ENCODE results near the gene UBP1.
"Not testable (repeated sequence)": the region's sequence is repeated elsewhere in the genome, so short reads cannot be mapped to it uniquely, and the experiment has no call there.

UBP1 gene, protein sequence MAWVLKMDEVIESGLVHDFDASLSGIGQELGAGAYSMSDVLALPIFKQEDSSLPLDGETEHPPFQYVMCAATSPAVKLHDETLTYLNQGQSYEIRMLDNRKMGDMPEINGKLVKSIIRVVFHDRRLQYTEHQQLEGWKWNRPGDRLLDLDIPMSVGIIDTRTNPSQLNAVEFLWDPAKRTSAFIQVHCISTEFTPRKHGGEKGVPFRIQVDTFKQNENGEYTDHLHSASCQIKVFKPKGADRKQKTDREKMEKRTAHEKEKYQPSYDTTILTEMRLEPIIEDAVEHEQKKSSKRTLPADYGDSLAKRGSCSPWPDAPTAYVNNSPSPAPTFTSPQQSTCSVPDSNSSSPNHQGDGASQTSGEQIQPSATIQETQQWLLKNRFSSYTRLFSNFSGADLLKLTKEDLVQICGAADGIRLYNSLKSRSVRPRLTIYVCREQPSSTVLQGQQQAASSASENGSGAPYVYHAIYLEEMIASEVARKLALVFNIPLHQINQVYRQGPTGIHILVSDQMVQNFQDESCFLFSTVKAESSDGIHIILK

DNA sequence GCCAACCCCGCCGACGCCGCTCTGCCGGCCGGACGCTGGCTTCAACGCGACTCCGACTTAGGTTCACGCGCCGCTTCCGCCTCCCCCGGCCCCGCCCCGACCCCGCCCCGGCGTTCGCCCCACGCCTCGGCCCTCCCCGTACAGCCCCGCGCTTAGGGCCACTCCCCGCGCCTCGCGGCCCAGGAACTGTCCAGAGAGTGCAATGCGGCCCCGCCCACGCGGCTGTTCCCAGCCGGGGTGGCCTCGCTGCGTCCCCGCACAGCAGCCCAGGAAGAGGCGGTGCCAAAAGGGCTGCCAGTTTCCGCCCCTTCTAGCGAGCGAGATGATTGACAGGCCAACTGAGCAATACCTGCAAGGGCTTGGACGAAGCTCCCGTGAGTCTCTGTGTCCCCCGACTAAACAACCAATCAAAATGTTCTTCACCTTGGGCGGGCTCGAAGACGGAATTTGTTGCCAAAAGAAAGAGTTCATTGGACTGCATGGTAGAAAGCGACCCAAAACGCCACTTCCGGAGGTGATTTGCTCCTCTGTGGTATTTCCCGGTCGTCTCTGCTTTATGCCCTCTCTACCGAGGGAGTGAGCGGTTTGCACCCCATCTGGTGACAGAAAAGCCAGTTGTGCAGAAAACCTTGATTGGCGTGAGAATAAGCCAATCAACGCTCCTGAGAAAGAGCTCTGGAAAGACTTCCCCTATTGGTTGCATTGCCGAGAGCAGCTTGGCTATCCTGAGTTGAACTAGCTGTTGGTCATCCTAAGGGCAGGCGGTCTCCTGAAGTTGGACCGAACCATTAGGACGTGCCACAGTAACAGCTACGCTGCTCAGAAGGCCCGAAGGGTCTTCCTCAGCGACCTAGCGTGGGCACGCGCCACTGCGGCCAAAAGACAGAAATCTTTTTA lies at the start of gene UBP1:
Gene UBP1 (minus strand): TSS at position 78 of the 897 bp plus-strand sequence. CDS start 557 bp downstream, outside the sequence.
- peaks cover 30% of the 10 kb centered on the region for H3K36me3 Mint-ChIP-seq (ENCODE audit: low read depth)
- peak within 1 kb of the TSS; percentile 100 for H3K4me3 Mint-ChIP-seq
- peak within 1 kb of the TSS; percentile 100 for H3K27ac Mint-ChIP-seq
- H3K4me1 Mint-ChIP-seq (ENCODE audit: low read depth), result peaks cover 43% of the 10 kb centered on the region
- no peaks in the 10 kb centered on the region for H3K27me3 Mint-ChIP-seq
- H3K9me3 Mint-ChIP-seq, result no peaks in the 10 kb centered on the region
- DNase-seq, result peak; percentile 98

DNA sequence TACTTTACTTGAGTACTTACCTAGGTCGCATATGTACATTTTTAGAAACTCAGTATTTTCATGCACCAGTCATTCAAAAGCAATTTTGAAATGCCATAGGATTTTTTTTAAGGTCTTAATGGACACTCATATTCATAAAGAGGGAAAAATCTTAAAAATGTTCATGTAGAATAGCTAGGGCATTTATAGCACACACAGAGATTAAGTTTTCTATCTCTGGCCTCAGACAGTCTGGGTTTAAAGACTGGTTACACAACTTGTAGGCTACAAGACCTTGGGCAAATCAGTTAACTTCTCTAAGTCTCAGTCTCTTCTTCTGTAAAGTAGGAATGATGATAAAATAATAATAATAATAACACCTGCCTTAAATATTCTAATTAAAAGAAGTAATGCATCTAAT lies 48.5 kb upstream of the UBP1 start:
- Mint-ChIP-seq H3K36me3 (ENCODE audit: low read depth) (peaks cover 3% of the 10 kb centered on the region), H3K4me1 (ENCODE audit: low read depth) (no peaks in the 10 kb centered on the region), H3K27ac (no peak overlapping the region), H3K9me3 (peaks cover 3% of the 10 kb centered on the region), H3K4me3 (no peak overlapping the region), H3K27me3 (no peaks in the 10 kb centered on the region)
- no peak for DNase-seq

DNA sequence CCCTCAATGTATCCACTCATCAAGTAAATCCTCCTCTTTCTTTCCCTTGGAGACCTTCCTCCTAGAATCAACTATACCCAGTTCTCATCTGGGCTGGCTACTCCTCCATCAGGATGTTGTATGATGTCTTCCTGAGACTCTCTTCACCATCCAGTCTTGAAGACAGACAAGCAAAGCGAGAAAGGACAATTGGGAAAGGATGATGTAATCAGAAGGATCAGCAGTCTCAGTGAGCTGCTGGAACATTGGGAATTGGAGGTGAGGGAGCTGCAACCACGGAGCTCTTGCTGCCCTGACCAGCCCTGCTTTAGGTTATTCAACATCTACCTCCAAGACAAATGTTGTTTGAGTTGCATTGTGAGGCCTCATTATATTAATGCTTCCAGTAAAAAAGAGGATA lies 48.0 kb upstream of the UBP1 start:
- Mint-ChIP-seq H3K4me1 (ENCODE audit: low read depth) (no peaks in the 10 kb centered on the region), H3K27me3 (no peaks in the 10 kb centered on the region), H3K36me3 (ENCODE audit: low read depth) (peaks cover 3% of the 10 kb centered on the region), H3K4me3 (no peak overlapping the region), H3K9me3 (peaks cover 3% of the 10 kb centered on the region), H3K27ac (no peak overlapping the region)
- DNase-seq, result no peak

DNA sequence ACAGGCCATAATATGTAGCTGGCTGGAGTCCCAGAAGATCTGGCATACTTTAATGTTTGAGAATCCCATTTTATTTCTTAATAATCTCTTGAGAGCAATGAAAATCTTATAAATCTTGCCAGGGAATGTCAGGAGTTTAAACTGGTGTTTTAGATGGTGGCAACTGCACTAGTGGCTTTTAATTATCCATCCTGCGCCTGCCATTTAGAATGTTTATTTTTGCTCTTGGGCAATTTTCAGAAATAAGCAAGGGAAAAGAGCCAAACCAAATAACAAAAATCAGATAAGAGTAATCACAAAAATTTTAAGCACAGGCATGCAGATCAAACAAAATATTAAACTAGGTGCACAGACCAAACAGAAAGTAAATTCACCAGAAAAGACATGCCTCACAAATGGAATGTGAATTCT lies 41.9 kb upstream of the UBP1 start:
- peaks cover 6% of the 10 kb centered on the region for H3K9me3 Mint-ChIP-seq
- no peak overlapping the region for H3K27ac Mint-ChIP-seq
- no peaks in the 10 kb centered on the region for H3K27me3 Mint-ChIP-seq
- H3K36me3 Mint-ChIP-seq (ENCODE audit: low read depth), result no peaks in the 10 kb centered on the region
- H3K4me1 Mint-ChIP-seq (ENCODE audit: low read depth), result no peaks in the 10 kb centered on the region
- no peak for DNase-seq
- H3K4me3 Mint-ChIP-seq, result no peak overlapping the region

DNA sequence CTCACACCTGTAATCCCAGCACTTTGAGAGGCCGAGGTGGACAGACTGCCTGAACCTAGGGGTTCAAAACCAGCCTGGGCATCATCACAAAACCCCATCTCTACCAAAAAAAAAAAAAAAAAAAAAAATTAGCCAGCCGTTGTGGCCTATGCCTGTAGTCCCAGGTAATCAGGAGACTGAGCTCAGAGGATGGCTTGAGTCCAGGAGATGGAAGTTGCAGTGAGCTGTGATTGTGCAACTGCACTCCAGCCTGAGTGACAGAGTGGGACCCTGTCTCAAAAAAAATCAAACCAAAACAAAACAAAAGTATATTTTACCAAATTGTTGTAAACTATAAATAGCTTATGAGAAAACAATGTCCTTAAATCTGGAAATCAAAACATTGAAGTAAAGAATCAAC lies 34.7 kb upstream of the UBP1 start:
- Mint-ChIP-seq H3K27me3 (no peaks in the 10 kb centered on the region), H3K9me3 (no peaks in the 10 kb centered on the region), H3K4me3 (no peak overlapping the region), H3K36me3 (ENCODE audit: low read depth) (no peaks in the 10 kb centered on the region), H3K4me1 (ENCODE audit: low read depth) (no peaks in the 10 kb centered on the region), H3K27ac (no peak overlapping the region)
- DNase-seq, result no peak

DNA sequence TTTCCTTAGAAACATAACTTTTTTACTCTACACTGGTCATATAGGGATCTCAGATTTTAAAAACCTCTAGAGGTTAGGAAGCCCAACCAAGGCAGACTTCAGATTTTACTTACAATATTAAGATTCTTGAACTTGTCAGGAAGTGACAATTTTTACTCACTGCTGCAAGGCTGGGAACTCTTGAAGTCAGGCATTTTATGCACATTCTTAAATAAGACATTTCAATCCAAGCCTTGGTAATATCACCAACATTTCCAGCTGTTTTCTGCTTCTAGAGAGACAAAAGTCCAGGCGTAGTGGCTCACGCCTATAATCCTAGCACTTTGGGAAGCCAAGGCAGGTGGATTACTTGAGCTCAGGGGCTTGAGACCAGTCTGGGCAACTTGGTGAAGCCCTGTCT lies 33.6 kb upstream of the UBP1 start:
- Mint-ChIP-seq H3K27ac (no peak overlapping the region), H3K36me3 (ENCODE audit: low read depth) (no peaks in the 10 kb centered on the region), H3K4me1 (ENCODE audit: low read depth) (no peaks in the 10 kb centered on the region), H3K27me3 (no peaks in the 10 kb centered on the region), H3K9me3 (no peaks in the 10 kb centered on the region), H3K4me3 (no peak overlapping the region)
- DNase-seq, result no peak

DNA sequence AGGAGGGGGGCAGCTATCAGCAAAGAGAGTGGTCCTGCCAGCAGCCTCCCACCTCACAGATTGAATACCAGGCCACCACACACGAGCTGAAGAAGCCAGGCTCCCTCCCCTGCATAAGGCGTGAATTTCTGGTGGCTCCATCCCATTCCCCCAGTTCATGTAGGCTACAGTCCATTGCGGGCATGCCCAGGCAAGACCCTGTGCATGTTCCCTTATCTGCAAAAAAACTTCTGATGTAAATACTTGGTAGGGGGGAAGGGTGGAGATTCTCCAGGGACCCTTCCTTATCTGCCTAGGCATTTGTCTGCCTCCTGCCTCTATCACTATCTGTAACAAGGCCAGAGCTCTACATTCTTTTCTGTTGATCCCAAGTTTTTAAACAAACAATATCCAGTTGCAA lies 27.6 kb upstream of the UBP1 start:
- H3K4me3 Mint-ChIP-seq, result no peak overlapping the region
- peaks cover 13% of the 10 kb centered on the region for H3K36me3 Mint-ChIP-seq (ENCODE audit: low read depth)
- peaks cover 2% of the 10 kb centered on the region for H3K9me3 Mint-ChIP-seq
- no peak overlapping the region for H3K27ac Mint-ChIP-seq
- no peaks in the 10 kb centered on the region for H3K27me3 Mint-ChIP-seq
- no peak for DNase-seq
- H3K4me1 Mint-ChIP-seq (ENCODE audit: low read depth), result no peaks in the 10 kb centered on the region

DNA sequence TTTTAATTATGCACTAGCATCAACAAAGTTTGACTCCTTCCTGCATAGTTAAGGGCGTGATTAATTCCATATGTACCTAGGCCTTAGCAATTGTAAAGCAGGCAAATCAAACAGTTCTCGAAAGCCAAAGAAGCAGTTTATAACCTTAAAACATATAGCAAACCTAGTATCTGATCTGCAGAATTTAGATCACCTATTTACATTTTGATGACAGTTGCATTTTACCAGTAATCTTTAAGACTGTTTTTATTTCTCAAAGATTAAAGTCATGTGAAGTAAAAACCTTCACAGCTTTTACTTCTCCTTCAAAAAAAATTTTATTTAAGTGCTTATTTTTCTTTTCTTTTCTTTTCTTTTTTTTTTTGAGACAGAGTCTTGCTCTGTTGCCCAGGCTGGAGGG lies 20.9 kb upstream of the UBP1 start:
- H3K4me1 Mint-ChIP-seq (ENCODE audit: low read depth), result no peaks in the 10 kb centered on the region
- no peak overlapping the region for H3K4me3 Mint-ChIP-seq
- no peaks in the 10 kb centered on the region for H3K27me3 Mint-ChIP-seq
- no peak for DNase-seq
- H3K9me3 Mint-ChIP-seq, result peaks cover 15% of the 10 kb centered on the region
- no peak overlapping the region for H3K27ac Mint-ChIP-seq
- H3K36me3 Mint-ChIP-seq (ENCODE audit: low read depth), result peaks cover 17% of the 10 kb centered on the region

DNA sequence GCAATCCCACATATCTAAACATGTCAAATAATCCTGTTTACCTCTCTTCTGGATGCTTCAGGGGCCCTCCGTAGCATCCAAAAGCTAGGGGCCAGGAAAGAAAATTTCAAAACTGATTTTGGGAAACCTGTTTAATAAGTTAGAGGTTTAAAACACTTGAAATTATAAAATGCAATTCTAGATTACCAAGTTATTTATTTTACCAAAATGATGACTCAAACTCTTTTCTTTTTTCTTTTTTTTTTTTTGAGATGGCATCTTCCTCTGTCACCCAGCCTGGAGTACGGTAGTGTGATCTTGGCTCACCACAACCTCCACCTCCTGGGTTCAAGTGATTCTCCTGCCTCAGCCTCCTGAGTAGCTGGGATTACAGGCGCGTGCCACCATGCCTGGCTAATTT lies 19.4 kb upstream of the UBP1 start:
- H3K27ac Mint-ChIP-seq; H3K4me3 Mint-ChIP-seq; DNase-seq; H3K4me1 Mint-ChIP-seq (ENCODE audit: low read depth); H3K27me3 Mint-ChIP-seq: not testable (repeated sequence)
- peaks cover 15% of the 10 kb centered on the region for H3K9me3 Mint-ChIP-seq
- peaks cover 17% of the 10 kb centered on the region for H3K36me3 Mint-ChIP-seq (ENCODE audit: low read depth)

DNA sequence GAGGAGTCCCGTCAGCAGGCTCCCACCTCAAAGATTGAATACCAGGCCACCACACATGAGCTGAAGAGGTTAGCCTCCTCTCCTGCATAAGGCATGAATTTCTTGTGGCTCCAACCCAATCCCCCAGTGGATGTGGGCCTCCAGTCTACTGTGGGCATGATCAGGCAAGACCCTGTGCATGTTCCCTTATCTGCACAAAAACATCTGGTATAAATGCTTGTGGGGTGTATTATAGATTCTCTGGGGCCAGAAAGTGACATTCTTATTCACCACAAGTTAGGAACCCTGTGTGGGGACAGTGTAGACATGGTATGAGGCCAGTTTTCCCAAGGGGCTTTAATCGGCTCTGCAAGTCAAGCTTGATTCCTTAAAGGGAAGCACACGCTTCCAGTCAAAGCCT lies 18.2 kb upstream of the UBP1 start:
- H3K27me3 Mint-ChIP-seq, result no peaks in the 10 kb centered on the region
- peaks cover 21% of the 10 kb centered on the region for H3K9me3 Mint-ChIP-seq
- H3K36me3 Mint-ChIP-seq (ENCODE audit: low read depth), result peaks cover 23% of the 10 kb centered on the region
- no peak overlapping the region for H3K27ac Mint-ChIP-seq
- DNase-seq, result no peak
- H3K4me3 Mint-ChIP-seq, result no peak overlapping the region
- peaks cover 3% of the 10 kb centered on the region for H3K4me1 Mint-ChIP-seq (ENCODE audit: low read depth)

DNA sequence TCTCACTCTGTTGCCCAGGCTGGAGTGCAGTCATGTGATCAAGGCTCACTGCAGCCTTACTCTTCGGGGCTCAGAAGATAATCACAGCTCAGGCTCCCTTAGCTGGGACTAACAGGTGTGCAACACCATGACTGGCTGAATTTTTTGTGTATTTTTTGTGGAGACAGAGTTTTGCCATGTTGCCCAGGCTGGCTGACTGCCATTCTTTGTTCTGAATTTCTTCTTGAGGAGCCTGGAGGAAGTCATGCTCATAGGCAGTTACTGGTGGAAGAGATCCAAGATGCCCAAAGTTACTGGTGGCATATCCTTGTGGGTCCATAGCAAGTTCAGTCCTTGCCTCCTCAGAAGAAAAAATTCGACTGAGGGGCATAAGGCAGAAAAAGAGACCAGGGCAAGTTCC lies 16.6 kb upstream of the UBP1 start:
- no peak for DNase-seq
- Mint-ChIP-seq H3K27me3 (no peaks in the 10 kb centered on the region), H3K9me3 (peaks cover 21% of the 10 kb centered on the region), H3K4me3 (no peak overlapping the region), H3K27ac (no peak overlapping the region), H3K4me1 (ENCODE audit: low read depth) (peaks cover 3% of the 10 kb centered on the region), H3K36me3 (ENCODE audit: low read depth) (peaks cover 18% of the 10 kb centered on the region)

DNA sequence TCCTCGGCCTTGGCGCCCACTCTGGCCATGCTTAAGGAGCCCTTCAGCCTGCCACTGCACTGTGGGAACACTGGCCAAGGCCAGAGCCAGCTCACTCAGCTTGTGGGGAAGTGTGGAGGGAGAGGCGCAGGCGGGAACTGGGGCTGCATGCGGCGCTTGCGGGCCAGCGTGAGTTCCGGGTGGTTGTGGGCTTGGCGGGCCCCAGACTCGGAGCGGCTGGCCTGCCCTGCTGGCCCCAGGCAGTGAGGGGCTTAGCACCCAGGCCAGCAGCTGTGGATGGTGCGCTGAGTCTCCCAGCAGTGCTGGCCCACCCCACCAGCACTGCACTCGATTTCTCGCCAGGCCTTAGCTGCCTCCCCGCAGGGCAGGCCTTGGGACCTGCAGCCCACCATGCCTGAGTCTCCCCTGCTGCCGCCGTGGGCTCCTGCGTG lies 13.1 kb upstream of the UBP1 start:
- no peak for DNase-seq
- Mint-ChIP-seq H3K36me3 (ENCODE audit: low read depth) (peaks cover 6% of the 10 kb centered on the region), H3K4me3 (no peak overlapping the region), H3K4me1 (ENCODE audit: low read depth) (peaks cover 3% of the 10 kb centered on the region), H3K27me3 (no peaks in the 10 kb centered on the region), H3K27ac (no peak overlapping the region), H3K9me3 (peaks cover 9% of the 10 kb centered on the region)

DNA sequence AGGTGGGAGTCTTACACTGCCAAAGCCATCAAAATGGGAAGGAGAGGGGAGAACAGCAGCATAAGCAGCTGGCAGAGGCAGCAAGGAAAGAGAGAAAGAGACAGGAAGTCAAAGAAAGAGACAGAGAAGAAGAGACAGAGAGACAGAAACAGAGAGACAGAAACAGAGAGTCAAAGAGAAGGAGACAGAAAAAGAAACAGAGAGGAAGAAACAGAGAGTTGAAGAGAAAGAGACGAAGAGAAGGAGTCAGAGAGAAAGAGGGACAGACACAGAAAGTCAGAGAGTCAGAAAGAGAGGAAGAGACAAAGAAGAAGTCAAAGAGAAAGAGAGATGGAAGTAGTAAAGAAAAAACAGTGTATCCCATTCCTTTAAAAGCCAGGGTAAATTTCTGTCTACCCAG lies 11.8 kb upstream of the UBP1 start:
- H3K27ac Mint-ChIP-seq; H3K36me3 Mint-ChIP-seq (ENCODE audit: low read depth); DNase-seq; H3K27me3 Mint-ChIP-seq; H3K9me3 Mint-ChIP-seq; H3K4me3 Mint-ChIP-seq: not testable (repeated sequence)
- peaks cover 11% of the 10 kb centered on the region for H3K4me1 Mint-ChIP-seq (ENCODE audit: low read depth)

DNA sequence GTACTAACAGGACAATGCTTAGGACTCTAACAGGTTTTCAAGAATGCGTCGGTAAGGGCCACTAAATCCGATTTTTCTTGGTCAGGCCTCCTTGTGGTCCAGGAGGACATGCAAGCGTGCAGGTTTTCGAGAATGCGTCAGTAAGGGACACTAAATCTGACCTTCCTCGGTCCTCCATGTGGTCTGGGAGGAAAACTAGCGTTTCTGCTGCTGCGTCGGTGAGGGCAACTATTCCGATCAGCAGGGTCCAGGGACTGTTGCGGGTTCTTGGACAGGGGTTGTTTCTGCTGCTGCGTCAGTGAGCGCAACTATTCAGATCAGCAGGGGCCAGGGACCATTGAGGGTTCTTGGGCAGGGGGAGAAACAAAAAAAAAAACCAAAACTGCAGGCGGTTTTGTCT lies 7.8 kb upstream of the UBP1 start:
- no peaks in the 10 kb centered on the region for H3K9me3 Mint-ChIP-seq
- H3K4me3 Mint-ChIP-seq, result no peak overlapping the region
- peaks cover 15% of the 10 kb centered on the region for H3K4me1 Mint-ChIP-seq (ENCODE audit: low read depth)
- H3K36me3 Mint-ChIP-seq (ENCODE audit: low read depth), result no peaks in the 10 kb centered on the region
- H3K27me3 Mint-ChIP-seq, result no peaks in the 10 kb centered on the region
- DNase-seq, result no peak
- no peak overlapping the region for H3K27ac Mint-ChIP-seq

DNA sequence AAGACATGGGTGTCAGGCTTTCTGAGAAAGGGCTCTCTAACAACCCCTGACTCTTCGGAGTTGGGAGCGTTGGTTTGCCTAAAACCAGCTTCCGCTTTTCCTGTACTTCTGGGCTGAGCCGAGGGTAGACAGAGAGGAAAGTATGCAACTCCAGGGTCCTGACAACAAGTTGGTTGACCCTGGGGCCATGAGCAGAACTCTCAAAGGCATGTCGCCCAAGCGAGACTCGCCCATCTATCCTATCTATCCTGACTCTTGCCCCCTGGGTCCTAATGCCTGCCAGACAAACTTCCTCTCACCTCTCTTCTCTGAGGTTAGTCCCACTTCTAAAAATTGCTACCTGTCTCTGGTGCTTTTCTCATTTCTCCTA lies 7.0 kb upstream of the UBP1 start:
- peak overlapping the region; percentile 82 for H3K4me3 Mint-ChIP-seq
- not testable (repeated sequence) for H3K9me3 Mint-ChIP-seq; H3K36me3 Mint-ChIP-seq (ENCODE audit: low read depth); H3K27me3 Mint-ChIP-seq; DNase-seq
- H3K4me1 Mint-ChIP-seq (ENCODE audit: low read depth), result peaks cover 17% of the 10 kb centered on the region
- H3K27ac Mint-ChIP-seq, result peak overlapping the region; percentile 72
